ENCODE measurements around the gene BABAM1. TPM values are rescaled to one million over a fixed set of nuclear protein-coding genes. Genes with fewer than 3 reads are reported as not detected.

Gene BABAM1
- total RNA-seq, 1 experiment from 2014 or later: 79.5 TPM

GRCh38 chr19:17244618-17245534, 22.4 kb upstream of the BABAM1 start:
- in situ Hi-C loops (cut with HindIII; ENCODE audit: low pct_unique_long_range_greater_than_20kb, low sequenced_read_pairs): no loop called here
- intact Hi-C loops (cut with micrococcal nuclease; ENCODE audit: unreplicated experiment): no loop called here
- Histone ChIP-seq H3K4me3 (ENCODE audit: low read depth in 2 of 2, low read length in 2 of 2) (peak overlapping the region; percentile 83 to 84), H3K27ac (ENCODE audit: low read length) (peak overlapping the region; percentile 91), H3K4me1 (ENCODE audit: control insufficient read depth, insufficient read depth, low read length) (peaks cover 54% of the 10 kb centered on the region), H3K27me3 (ENCODE audit: control insufficient read depth, insufficient read depth, low read length) (no peaks in the 10 kb centered on the region), H3K36me3 (ENCODE audit: control insufficient read depth, insufficient read depth, low read length) (peaks cover 2% of the 10 kb centered on the region; the same call in 1 of the 2 replicates), H3K9me3 (ENCODE audit: control insufficient read depth, insufficient read depth, low read depth, low read length) (no peaks in the 10 kb centered on the region)
- no peak for DNase-seq (ENCODE audit: low read depth, low spot score)
- no peak for TF ChIP-seq POLR2AphosphoS5 (IDR thresholded peaks at IDR 0.05; ENCODE audit: low read depth, low read length)
- no peak for TF ChIP-seq REST (IDR thresholded peaks at IDR 0.05; ENCODE audit: insufficient read depth in 1 of 2, low read depth in 2 of 2, low read length in 1 of 2)
- ChIA-PET CTCF (interaction anchor here (0.5 kb wide), 1 partner anchor 40 kb away, joined by 3 read pairs; no protein-coding TSS in a partner anchor), POLR2A (no interaction called here)
- no TSS peak for BruUV-seq (replicated peaks)
- ATAC-seq: 0 out of 2 replicates have a peak, but pooled peaks have one; percentile 0

GRCh38 chr19:17245535-17245984, 21.7 kb upstream of the BABAM1 start, which contains the start of gene NR2F6:
Gene NR2F6 (minus strand): TSS chr19:17245919. CDS start chr19:17245220, 699 bp downstream.
- DNase-seq (ENCODE audit: low read depth, low spot score) (no peak), ATAC-seq (no peak)
- Histone ChIP-seq H3K27ac (ENCODE audit: low read length) (peak within 1 kb of the TSS; percentile 91), H3K27me3 (ENCODE audit: control insufficient read depth, insufficient read depth, low read length) (no peaks in the 10 kb centered on the region), H3K9me3 (ENCODE audit: control insufficient read depth, insufficient read depth, low read depth, low read length) (no peaks in the 10 kb centered on the region), H3K4me3 (ENCODE audit: low read depth in 2 of 2, low read length in 2 of 2) (peak within 1 kb of the TSS; percentile 83 to 84), H3K4me1 (ENCODE audit: control insufficient read depth, insufficient read depth, low read length) (peaks cover 47% of the 10 kb centered on the region), H3K36me3 (ENCODE audit: control insufficient read depth, insufficient read depth, low read length) (peaks cover 2% of the 10 kb centered on the region; the same call in 1 of the 2 replicates)
- TF ChIP-seq CTCF (IDR thresholded peaks at IDR 0.05) (no peak), SIN3A (IDR thresholded peaks at IDR 0.05; ENCODE audit: borderline replicate concordance, insufficient read depth, low read depth, low read length) (peak; percentile 59; the same call in 1 of the 2 replicates)
- in situ Hi-C loops (cut with HindIII; ENCODE audit: low pct_unique_long_range_greater_than_20kb, low sequenced_read_pairs): no loop called here
- CTCF ChIA-PET: interaction anchor here (0.6 kb wide), 1 partner anchor 47 kb away, joined by 5 read pairs; no protein-coding TSS in a partner anchor
- intact Hi-C loops (cut with micrococcal nuclease; ENCODE audit: unreplicated experiment): no loop called here
- POLR2A ChIA-PET: interaction anchor here (0.7 kb wide), 1 partner anchor 226 kb away, joined by 10 read pairs; no protein-coding TSS in a partner anchor
- BruUV-seq (replicated peaks): no TSS peak
